Loucy (cell line): ENCODE data around the gene SULT1E1.

ENCODE experiments used
- H2AFZ ChIP-seq: fragments of 200-600 bp; sonication (generic); 2 replicates; pipeline ENCODE4 v1.6.0; 2016; ENCODE audit warnings: antibody characterized with exemption, mild to moderate bottlenecking, low read length, moderate library complexity
- H3F3A ChIP-seq: fragments of 200-600 bp; 2 replicates; pipeline ENCODE4 v1.6.0; 2016; ENCODE audit warnings: antibody characterized with exemption, low read depth, mild to moderate bottlenecking
- H3K27me3 ChIP-seq: fragments of 200-600 bp; sonication (generic); 2 replicates; pipeline ENCODE4 v1.6.1; 2014; ENCODE audit warnings: low read length, mild to moderate bottlenecking; ENCODE audit not compliant: insufficient read depth, poor library complexity, severe bottlenecking
- H3K36me3 ChIP-seq: fragments of 200-600 bp; sonication (generic); 2 replicates; pipeline ENCODE4 v1.6.1; 2016; ENCODE audit warnings: low read length; ENCODE audit not compliant: insufficient read depth
- H3K4me1 ChIP-seq: fragments of 200-600 bp; sonication (generic); 2 replicates; pipeline ENCODE4 v1.5.1; 2014; ENCODE audit warnings: low read length, mild to moderate bottlenecking; ENCODE audit not compliant: insufficient read depth, poor library complexity, severe bottlenecking
- H3K4me2 ChIP-seq: fragments of 200-600 bp; sonication (generic); 2 replicates; pipeline ENCODE4 v1.6.0; 2014; ENCODE audit warnings: antibody characterized with exemption, low read length, low read depth, mild to moderate bottlenecking; ENCODE audit not compliant: poor library complexity, severe bottlenecking
- H3K4me3 ChIP-seq: fragments of 200-600 bp; sonication (generic); 2 replicates; pipeline ENCODE4 v1.5.1; 2014; ENCODE audit warnings: low read length, mild to moderate bottlenecking, mixed read lengths; ENCODE audit not compliant: poor library complexity, severe bottlenecking
- H3K79me2 ChIP-seq: fragments of 200-600 bp; sonication (generic); 2 replicates; pipeline ENCODE4 v1.6.1; 2014; ENCODE audit warnings: low read length; ENCODE audit not compliant: insufficient read depth
- H3K9ac ChIP-seq: fragments of 200-600 bp; sonication (generic); 2 replicates; pipeline ENCODE4 v1.6.0; 2014; ENCODE audit warnings: mild to moderate bottlenecking, low read depth, low read length, moderate library complexity; ENCODE audit not compliant: poor library complexity, severe bottlenecking
- H3K9me2 ChIP-seq: fragments of 200-600 bp; sonication (generic); replicated peaks from 2 replicates; pipeline ENCODE4 v1.6.1; 2016; ENCODE audit warnings: low read depth, low read length, mixed read lengths
- H3K9me3 ChIP-seq: fragments of 200-600 bp; sonication (generic); 2 replicates; pipeline ENCODE4 v1.6.1; 2014; ENCODE audit warnings: mild to moderate bottlenecking, antibody characterized with exemption, low read length, low read depth; ENCODE audit not compliant: insufficient read depth
- H4K20me1 ChIP-seq: fragments of 200-600 bp; sonication (generic); 2 replicates; pipeline ENCODE4 v1.6.0; 2014; ENCODE audit warnings: antibody characterized with exemption, low read length, mild to moderate bottlenecking; ENCODE audit not compliant: insufficient read depth, poor library complexity, severe bottlenecking
- CTCF ChIP-seq: fragments of 200-600 bp; sonication (generic); conservative IDR thresholded peaks from 2 replicates; pipeline ENCODE4 v1.5.1; 2014; ENCODE audit warnings: mild to moderate bottlenecking, antibody characterized with exemption, low read length
- EZH2phosphoT487 ChIP-seq: fragments of 200-600 bp; IDR thresholded peaks from 2 replicates; pipeline ENCODE4 v1.6.1; 2018; ENCODE audit warnings: antibody characterized with exemption, mild to moderate bottlenecking, moderate library complexity, borderline replicate concordance

SULT1E1 gene

GRCh38 chr4:69830560-69831269 lies 29.2 kb downstream of the SULT1E1 start:
- no peak overlapping the region for H3K4me2 ChIP-seq
- TF ChIP-seq CTCF (peak; percentile 11; the same call in 1 of the 2 replicates), EZH2phosphoT487 (no peak)
- H3K9me2 ChIP-seq: no peaks in the 10 kb centered on the region
- no peak overlapping the region for H2AFZ ChIP-seq
- H3K9ac ChIP-seq: no peak overlapping the region
- H3K4me3 ChIP-seq: no peak overlapping the region
- no peaks in the 10 kb centered on the region for H3K27me3 ChIP-seq
- no peaks in the 10 kb centered on the region for H4K20me1 ChIP-seq
- H3K79me2 ChIP-seq: no peaks in the 10 kb centered on the region
- no peaks in the 10 kb centered on the region for H3K4me1 ChIP-seq
- no peaks in the 10 kb centered on the region for H3K36me3 ChIP-seq
- no peaks in the 10 kb centered on the region for H3K9me3 ChIP-seq
- no peaks in the 10 kb centered on the region for H3F3A ChIP-seq

- no peak overlapping the region for H3K4me2 ChIP-seq
- no peaks in the 10 kb centered on the region for H3K9me2 ChIP-seq
Measured at GRCh38 chr4:69830192-69830559, 29.8 kb downstream of the SULT1E1 start.

DNA sequence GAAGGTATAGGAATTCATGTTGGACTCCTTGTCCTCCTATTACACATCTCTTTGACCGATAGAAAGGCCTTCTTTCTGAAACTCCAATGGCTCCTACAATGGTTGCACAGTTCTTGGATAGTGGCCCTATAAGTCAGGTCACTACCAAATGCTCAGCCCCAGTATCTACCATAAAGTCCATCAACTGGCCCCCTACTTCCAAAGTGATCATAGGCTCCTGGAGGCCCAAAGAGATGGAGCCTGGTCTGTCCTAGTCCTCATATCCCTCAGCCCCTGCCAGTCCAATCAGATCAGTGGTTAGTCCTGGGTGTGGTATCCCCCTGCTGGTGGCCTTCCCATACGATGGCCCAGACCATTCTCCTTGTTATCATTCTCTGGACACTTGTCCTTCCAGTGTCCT lies 30.3 kb downstream of the SULT1E1 start:
- Histone ChIP-seq H3K4me3 (no peak overlapping the region), H3K36me3 (no peaks in the 10 kb centered on the region), H4K20me1 (no peaks in the 10 kb centered on the region), H3F3A (no peaks in the 10 kb centered on the region), H3K9ac (no peak overlapping the region), H3K9me3 (no peaks in the 10 kb centered on the region), H3K4me1 (no peaks in the 10 kb centered on the region), H3K9me2 (no peaks in the 10 kb centered on the region), H3K79me2 (no peaks in the 10 kb centered on the region), H3K27me3 (no peaks in the 10 kb centered on the region), H3K4me2 (no peak overlapping the region), H2AFZ (no peak overlapping the region)
- TF ChIP-seq EZH2phosphoT487 (no peak), CTCF (no peak)

More at GRCh38 chr4:69830192-69830559, 29.8 kb downstream of the SULT1E1 start:
- H3K27me3 ChIP-seq: no peaks in the 10 kb centered on the region
- no peaks in the 10 kb centered on the region for H3K79me2 ChIP-seq
- H3F3A ChIP-seq: no peaks in the 10 kb centered on the region
- H2AFZ ChIP-seq: no peak overlapping the region
- TF ChIP-seq EZH2phosphoT487 (no peak), CTCF (no peak)
- H3K4me3 ChIP-seq: no peak overlapping the region
- H3K4me1 ChIP-seq: no peaks in the 10 kb centered on the region
- H3K36me3 ChIP-seq: no peaks in the 10 kb centered on the region
- H3K9ac ChIP-seq: no peak overlapping the region
- H4K20me1 ChIP-seq: no peaks in the 10 kb centered on the region
- H3K9me3 ChIP-seq: no peaks in the 10 kb centered on the region
